ENCODE measurements around the gene ASAP2.

The ASAP2 gene

DNA sequence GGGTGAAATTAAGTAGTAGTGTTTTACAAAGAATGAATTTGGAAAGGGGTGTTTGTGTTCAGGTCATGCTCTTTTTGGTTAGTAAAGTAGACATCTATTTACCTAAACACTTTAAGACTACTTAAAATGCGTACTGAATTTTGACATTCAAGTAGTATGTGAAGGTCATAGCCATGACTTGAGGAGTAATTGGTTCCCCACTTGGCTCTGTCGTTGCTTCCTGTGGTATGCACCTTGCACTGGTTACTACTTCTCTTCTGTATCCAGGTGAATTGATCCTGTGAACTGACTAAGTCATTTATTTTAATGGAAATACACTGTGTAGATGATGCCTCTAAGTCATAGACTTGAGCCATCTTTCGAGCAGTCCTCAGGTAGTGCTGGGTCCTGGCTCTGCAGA, 118.8 kb downstream of the ASAP2 start:
- no peak for DNase-seq (ENCODE audit: low spot score)

DNA sequence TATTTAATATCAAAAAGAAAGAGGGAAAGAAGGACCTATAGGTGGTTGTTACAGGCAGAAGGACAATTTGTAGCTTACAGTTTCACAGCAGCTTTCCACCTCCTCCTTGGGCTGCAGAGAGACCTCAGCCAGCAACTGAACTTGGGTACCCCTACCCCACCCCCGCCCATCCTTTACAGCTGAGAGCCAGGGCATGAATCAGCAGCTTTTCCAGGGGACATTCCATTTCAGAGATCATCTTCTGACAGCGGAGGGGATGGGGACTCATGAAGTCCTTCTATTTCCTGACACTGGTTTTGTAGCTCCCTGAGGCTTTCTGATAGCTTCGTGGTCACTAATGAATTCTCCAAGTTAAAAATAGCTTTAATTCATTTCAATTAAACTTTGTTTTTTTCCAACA, 120.4 kb downstream of the ASAP2 start:
- no peak for DNase-seq (ENCODE audit: low spot score)

DNA sequence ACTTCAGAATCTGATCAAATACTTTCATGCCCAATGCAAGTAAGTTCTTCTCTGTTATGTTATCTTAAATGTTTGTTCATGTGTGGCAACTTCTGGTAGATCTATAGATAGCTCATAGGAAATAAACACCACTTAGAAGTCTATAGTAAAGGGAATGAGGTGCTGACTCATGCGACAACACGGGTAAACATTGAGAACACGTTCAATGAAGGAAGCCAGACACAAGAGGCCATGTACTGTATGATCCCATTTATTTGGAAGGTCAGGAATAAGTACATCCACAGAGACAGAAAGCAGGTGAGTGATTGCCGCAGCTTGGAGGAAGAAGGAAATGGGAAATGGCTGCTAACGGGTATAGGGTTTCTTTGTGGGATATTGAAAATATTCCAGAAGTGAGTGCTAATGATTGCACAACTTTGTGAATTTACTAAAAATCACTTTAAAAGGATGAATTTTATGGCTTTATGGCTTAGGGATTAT, 121.3 kb downstream of the ASAP2 start:
- no peak for DNase-seq (ENCODE audit: low spot score)

DNA sequence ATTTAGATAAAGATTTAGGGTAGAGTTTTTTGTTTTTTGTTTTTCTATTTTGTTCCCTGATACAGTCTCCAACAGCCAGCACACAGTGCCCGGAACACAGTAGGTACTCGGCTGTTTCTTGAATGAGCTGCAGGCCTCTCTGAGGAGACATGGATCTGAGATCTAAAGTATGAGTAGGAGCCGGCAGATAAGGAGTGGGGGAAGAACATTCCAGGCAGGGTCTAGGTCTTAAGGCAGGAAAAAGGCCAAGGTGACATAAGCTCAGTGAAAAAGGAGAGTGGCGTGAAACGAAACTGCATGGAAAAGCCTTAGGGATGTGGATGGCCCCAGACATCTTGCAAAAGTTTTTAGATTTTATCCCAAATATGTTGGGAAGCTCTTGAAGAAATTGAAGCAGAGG, 122.3 kb downstream of the ASAP2 start:
- no peak for DNase-seq (ENCODE audit: low spot score)

DNA sequence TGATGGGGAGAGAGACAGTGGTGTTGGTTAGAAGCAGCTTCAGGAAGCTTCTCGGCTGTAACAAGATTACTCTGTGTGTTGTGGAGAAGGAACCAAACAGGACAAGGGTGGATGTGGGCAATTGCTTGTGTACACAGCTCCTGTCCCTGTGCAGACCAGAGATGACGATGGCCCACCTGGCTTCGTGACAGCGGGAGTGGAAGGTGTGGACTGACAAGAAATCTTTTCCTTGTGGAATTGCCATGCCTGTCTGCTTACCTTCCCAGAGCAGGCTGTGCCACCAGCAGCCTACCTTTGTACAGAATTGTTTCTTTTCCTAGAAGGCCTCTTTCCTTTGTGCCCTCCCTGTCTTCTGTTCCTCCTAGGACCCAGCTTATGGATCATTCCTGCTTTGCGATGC, 122.9 kb downstream of the ASAP2 start:
- no peak for DNase-seq (ENCODE audit: low spot score)

DNA sequence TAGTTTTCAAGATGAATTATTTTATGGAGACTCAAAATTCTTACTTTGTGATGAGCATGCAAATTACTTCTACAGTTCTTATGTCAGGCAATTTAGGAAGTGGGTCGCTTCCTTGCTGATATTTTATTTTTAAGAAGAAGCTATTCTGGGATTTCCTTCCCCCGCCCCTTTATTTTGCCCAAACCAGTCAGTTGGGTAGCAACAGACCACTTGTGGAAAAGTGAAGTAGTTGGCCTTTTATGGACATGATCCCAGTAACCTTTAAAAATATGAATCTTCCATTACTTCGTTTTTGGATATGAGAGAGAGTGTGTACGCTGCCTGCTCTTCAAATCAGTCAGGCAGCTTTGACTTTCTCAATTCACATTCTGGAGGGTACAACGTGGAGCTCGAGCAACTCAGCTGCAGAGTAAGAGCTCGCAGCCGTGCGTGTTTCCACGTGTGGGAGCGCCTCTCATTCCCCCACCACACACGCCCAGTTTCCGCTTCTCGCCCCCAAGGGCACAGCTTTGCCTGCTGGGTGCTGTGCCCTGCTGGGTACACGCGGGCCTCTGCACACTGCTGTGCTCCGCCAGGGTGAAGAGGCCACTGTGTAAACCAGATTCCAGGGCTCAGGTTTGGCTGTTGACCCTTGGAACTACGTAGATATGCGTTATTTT, 124.1 kb downstream of the ASAP2 start:
- DNase-seq (ENCODE audit: low spot score): no peak

DNA sequence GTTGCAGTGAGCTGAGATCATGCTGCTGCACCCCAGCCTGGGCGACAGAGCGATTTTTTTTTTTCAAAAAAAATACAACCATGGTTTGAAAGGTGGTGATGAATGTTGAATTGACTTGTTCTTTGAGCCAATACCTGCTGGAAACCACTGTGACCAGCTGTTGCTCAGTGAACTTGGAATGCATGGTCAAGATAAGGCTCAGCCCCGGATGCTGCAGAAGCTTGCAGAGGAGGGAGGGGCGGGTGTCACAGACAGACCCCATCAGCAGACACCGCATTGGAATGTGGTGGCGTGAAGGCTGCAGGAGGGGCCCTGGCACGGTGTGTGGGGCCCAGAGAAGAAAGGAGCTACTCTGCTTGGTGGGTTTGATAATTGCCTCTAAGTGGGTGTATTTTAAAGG, 125.1 kb downstream of the ASAP2 start:
- DNase-seq (ENCODE audit: low spot score): no peak

DNA sequence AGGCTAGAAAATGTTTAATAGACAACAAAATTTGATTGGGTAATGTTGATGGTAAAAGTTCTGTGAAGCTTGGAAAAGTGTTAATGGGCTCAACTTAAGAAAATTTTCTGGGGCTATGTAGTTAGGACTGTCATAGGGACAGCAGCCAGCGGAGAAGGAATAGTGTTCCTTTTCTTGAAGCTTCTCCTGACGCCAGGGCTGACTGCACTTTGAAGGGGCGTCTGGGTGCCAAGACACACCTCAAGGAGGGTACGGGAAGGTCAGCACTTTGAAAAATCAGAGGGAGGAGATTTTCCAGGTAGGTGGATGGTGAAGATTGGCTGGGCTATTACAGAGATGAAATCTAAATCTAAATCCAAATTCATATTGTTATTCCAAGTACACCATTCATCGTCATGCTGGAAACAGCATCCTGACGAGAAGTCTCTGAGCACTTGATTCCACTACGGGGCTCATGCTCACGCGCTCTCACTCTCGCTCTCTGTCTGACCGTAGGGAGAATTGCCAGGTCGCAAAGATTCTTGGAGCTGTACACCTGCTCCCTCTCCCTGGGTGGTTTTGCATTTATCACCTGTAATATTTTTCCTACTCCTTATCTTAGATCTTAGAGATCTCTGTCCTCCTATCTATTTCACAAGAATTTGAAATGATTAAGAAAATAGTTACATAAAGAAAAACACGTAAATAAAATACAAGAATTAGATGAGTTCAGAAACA, 125.7 kb downstream of the ASAP2 start:
- no peak for DNase-seq (ENCODE audit: low spot score)

DNA sequence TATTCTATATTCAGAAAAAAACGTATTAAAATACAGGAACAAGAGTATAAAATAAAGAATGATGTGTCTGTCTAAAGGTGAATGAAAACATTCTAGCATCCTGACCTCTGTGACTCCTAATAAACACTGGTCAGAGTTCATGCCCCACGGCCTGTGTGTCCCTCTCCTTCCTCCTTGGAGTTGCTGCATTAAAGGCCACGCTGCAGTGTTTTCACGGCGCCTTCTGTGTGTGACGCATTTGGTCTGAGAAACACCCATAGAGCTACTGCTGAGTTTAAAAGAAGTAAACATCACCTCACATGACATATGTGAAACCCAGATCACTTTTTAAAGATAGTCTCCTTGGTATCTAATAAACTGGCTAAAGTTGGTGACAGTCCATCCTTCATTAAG, 126.2 kb downstream of the ASAP2 start:
- no peak for DNase-seq (ENCODE audit: low spot score)

DNA sequence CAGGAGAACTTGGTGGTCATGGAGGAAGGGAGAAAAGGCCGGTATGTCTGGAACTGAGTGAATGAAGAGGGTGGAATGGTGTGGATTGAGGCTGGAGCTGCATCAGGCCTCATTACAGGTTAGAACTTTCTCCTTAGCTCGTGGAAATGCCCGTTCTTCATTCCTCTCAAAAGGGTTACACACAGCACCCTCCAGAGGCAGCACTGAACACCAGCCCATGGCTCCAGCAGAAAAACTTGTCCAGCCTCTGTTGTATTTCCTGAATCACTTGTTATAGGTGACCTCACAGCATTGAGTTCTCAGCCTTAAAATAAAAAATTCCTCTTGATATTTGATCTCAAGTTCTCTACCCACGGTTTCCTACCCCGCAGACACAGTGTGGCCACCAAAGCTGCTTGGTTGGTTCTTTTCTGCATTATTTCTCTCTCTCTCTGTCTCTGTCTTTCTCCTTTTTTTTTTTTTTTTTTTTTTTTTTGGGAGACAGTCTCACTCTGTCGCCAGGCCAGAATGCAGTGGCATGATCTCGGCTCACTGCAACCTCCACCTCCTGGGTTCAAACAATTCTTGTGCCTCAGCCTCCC, 127.1 kb downstream of the ASAP2 start:
- no peak for DNase-seq (ENCODE audit: low spot score)

DNA sequence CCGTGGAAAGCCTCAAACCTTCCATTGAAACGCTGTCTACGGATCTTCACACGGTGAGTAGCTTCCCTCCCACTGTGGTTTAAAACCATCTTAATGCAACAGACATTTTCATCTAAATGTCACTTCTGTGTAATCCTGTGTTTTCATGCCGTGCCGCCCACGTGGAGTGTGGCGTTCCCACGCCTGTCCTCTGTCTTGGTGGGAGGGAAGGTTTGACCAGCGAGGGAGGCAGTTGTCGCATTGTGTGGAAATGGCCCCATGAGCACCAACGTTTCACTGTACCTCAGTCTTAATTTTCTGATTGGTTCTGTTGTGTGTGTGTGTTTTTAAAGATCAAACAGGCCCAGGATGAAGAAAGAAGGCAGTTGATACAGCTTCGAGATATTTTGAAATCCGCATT, 128.1 kb downstream of the ASAP2 start:
- DNase-seq (ENCODE audit: low spot score): no peak

DNA sequence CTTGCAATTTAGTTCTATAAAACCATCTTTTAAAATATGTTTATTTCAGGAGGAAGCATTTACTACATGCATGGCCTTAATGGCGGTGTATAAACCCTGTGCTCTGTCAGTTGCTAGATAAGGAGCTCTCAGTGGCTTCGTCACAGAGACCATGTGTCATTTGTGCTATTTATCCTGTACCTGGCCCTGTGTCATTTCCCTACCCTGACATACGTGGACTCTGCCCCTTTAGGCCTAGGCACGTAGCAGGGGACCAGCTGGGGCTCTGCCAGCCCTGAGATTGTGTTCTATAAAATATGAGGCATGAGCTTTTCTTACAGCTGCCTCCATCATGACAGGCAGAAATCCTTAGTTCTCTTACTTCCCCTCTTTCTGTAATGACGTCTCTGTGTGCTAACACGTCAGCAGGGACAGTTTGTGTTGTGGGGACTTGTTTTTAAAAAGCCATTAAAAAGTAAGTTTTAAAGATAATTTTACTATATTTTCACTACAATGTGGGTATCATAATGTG, 128.8 kb downstream of the ASAP2 start:
- no peak for DNase-seq (ENCODE audit: low spot score)

DNA sequence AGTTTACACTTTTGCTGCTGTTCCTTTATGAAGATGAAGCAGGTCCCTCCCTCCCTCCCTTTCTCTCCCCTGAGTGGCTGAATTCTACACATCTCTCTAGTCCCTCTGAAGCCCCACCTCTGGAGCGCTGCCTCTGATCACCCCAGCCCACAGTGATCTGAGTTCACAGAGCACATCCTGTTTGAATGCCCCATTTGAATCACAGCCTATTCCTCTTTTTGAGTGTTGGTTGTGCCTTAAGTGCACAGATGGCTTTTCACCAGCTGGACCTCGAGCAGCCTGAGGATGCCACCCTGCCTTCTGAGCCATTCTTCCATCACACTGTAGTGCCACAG, 129.6 kb downstream of the ASAP2 start:
- no peak for DNase-seq (ENCODE audit: low spot score)

DNA sequence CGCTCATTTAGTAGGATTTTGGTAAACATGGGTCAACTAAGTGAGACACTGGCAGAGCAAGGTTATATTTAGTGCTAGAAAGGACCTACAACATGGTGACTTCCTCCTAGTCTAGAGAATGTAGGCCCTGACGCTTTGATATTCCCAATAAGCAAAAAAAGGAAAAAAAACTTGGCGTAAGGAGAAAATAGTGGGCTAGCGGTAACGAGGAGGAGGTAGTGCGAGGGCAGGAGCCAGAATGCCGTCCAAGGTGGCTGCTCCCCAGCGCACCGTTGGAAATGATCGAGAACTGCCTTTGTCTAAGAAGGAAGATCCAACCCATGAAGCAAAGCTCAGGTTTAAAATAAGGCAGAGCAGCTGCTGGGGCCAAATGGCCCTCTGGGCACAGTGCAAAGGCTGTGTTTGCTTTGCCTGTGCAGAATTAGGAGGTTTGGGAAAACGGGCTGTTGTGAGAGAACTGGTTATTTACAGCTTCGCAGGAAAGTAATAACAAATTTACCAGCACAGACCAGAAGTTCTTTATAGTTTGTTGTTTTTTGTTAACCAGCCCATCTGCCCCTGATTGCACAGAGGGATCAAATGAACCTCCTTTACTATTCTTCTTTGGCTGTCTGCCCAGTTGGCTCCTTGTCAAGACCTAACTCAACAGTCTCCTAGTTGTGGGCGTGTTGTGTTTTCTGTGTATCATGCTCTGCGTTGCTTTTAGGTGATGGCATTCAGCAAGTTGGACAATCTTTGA, 130.1 kb downstream of the ASAP2 start:
- no peak for DNase-seq (ENCODE audit: low spot score)

DNA sequence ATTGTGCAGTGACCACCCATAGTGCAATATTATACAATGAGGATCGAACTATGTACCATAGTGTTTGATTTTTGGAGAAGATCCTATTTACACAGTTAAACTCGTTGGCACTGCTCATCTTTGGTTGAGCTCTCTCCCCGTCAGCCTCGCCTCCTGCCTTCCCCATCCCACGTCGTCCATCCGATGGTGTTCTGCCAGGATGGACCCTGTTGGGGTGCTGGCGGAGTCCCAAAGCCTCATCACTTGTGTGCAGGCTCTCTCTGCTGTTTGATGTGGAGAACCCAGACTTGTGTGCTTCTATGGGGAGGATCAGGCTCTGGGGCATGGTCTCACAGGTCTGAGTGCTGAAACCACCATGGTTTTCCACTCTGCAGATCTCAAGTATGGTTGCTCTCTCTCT, 131.3 kb downstream of the ASAP2 start:
- DNase-seq (ENCODE audit: low spot score): no peak

DNA sequence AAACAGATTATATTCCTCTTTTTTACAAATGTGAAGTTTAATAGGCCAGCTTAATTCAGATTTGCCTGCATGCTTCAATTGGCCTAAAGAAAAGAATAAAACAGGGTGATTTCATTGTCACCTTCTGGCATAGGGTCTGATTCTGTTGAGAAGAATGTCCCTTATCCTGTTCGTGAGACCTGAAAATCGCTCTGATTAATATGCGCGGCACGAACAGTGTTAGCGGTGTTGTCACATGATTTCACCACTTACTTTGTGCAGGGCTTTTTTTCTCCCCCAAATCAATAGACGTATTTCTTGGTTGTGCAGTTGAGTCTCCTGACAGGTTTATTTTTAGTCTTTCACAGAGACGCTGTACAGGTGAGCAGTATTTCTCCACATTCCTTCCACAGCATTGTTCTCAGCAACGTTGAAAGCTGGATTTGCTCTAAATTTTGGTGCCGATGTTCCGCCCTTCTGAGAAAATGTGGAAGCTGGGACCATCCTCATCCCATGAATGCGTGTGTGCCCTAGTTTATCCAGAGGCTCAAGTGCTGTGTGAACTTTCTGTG, 134.8 kb downstream of the ASAP2 start:
- no peak for DNase-seq (ENCODE audit: low spot score)

DNA sequence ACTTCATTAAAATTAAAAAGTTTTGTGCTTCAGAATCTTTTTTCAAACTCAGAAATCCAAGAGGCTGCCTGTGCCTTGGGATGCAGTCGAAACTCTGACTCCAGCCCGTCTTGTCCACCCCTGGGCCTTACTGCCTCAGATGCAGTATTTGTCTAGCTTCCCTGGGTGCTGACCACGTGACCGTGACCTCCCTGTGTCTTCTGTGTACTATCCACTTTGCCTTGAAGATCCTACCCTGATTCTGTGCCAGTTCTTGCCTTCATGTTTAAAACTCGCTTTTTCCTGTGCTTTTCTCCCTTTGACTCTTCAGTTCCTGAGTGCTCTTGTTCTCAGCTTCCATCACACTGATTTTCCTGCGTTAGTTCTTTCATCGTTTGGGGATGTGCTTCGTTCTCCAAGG, 136.0 kb downstream of the ASAP2 start:
- no peak for DNase-seq (ENCODE audit: low spot score)

DNA sequence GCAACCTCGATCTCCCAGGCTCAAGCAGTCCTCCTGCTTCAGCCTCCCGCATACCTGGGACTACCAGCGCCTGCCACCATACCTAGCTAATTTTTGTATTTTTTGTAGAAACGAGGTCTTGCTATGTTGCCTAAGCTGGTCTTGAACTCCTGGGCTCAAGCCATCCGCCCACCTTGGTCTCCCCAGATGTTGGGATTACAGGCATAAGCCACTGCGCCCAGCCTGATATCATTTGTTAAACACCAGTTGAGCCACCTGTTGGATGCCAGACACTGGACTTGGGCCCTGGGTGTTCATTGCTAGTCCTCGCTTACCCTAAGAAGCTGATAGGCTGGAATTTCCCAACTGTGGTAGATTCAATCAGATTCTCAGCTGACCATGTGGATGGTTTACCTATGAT, 136.9 kb downstream of the ASAP2 start:
- DNase-seq (ENCODE audit: low spot score): no peak

DNA sequence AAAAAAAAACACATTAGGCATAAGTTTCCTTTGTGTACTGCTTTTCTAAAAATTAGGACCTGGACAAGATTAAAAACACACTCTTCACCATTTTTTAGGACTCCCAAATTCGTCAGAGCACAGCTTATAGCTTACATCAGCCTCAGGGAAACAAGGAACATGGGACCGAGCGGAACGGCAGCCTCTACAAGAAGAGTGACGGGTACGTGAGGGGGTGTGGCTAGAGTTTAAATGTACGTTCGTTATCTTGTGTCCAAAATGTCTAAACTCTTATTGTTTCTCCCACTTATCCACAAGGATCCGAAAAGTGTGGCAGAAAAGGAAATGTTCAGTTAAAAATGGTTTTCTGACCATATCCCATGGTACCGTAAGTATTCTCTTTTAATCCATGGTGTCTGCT, 137.8 kb downstream of the ASAP2 start:
- DNase-seq (ENCODE audit: low spot score): no peak

DNA sequence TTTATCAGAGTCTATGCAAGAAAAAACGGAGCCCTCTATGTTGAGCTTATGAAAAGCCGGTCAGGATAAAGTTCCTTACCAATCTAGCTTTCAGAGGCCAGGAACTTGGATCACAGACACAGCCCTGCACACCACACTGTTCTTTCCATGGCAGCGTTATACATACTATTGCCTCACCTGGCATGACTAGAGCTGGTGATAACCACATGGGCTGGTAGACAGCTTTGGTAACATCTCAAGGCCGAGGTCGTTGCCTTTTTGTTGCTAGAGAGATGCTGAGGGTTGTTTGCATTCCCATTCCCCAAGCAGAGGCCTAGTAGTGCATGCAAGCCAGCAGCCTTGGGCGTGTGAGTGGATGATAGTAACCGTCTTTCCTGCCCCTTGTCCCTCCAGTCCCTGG, 138.7 kb downstream of the ASAP2 start:
- DNase-seq (ENCODE audit: low spot score): no peak

DNA sequence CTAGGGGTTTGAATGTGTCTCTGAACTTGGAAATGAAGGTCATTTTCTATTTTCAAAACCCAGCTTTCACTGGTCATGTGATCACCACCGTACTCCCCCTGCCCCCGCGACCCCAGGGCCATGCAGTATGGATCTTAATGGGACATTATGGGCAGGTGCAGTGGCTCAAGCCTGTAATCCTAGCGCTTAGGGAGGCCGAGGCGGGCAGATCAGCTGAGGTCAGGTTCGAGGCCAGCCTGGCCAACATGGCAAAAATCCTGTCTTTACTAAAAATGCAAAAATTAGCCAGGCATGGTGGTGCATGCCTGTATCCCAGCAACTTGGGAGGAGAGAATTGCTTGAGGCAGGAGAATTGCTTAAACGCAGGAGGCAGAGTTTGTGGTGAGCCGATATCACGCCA, 139.4 kb downstream of the ASAP2 start:
- DNase-seq (ENCODE audit: low spot score): no peak

DNA sequence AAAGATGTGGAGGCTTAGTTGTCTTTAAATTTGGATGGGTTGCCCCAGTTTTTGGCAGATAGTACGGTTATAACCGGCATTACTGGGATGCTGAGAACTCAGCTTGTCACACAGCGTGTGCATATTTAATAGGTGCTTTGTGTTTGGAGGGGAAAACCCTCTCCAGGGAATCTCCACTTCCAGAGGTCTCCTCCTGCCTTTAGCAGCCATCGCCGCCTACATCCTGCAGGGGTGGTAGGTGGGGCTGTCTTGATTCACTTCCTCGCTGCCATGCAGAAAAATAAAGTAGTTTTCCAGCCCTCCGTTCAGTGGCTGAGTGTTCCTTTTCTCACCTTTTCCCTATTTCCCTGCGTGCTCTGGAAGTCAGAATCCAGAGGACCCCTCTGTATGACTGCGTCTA, 140.3 kb downstream of the ASAP2 start:
- no peak for DNase-seq (ENCODE audit: low spot score)
